Placental epithelial cell (primary cell): ENCODE results near the gene LYZL6. TPM values are rescaled to one million over a fixed set of nuclear protein-coding genes. Genes with fewer than 3 reads are reported as not detected.

Source experiments
- small RNA-seq: library from RNA; depleted of rRNA; stranded (forward); fragments of <200 nt; gene quantifications from one replicate; pipeline ENCODE3, GENCODE V24; 2012
- total RNA-seq: library from RNA; depleted of rRNA; stranded (reverse); fragments of >200 nt; gene quantifications from 2 replicates; pipeline ENCODE4 v1.2.3, GENCODE V29; 2012

LYZL6 gene
- total RNA-seq, result not detected in 2 replicates

GRCh38 chr17:35943537-35943936, at the start of gene LYZL6:
LYZL6 (minus strand) TSS chr17:35943713; CDS start chr17:35939356, 4,357 bp downstream.

GRCh38 chr17:35986643-35987042, 43.1 kb upstream of the LYZL6 start, which contains the start of gene CCL14:
CCL14 (minus strand) TSS chr17:35986729; CDS start chr17:35986649, 80 bp downstream.

GRCh38 chr17:35981246-35981645, 37.7 kb upstream of the LYZL6 start, which contains the start of gene CCL16:
CCL16 (minus strand) TSS chr17:35981497; CDS start chr17:35981420, 77 bp downstream.

GRCh38 chr17:35930211-35931065, 13.1 kb downstream of the LYZL6 start, which contains the start of gene RDM1:
RDM1 (minus strand) TSS chr17:35930773; CDS start chr17:35930727, 46 bp downstream.

Small RNAs within 50 kb of the gene (small RNA-seq; reads per million reads assigned to genes)
- 691 reads per million, percentile 99 among the genes with 10 or more reads in this experiment for gene RF00100

Other genes starting within 250 kb of the LYZL6 start
- gene RASL10B, start 212.1 kb downstream of the LYZL6 start, total RNA-seq, result 0.39 and 0.65 TPM in 2 replicates
- not detected in 2 replicates for gene GAS2L2, start 190.5 kb downstream of the LYZL6 start, total RNA-seq
- not detected in 2 replicates for gene C17orf50, start 182.8 kb downstream of the LYZL6 start, total RNA-seq
- gene MMP28, start 148.1 kb downstream of the LYZL6 start, total RNA-seq, result 0.79 and 2.7 TPM in 2 replicates
- gene TAF15, start 134.2 kb downstream of the LYZL6 start, total RNA-seq, result 36.5 and 57.6 TPM in 2 replicates
- gene HEATR9, start 74.8 kb downstream of the LYZL6 start, total RNA-seq, result not detected in 2 replicates
- gene CCL5, start 63.4 kb downstream of the LYZL6 start, total RNA-seq, result not detected in 2 replicates
- under 0.01 and 0.43 TPM in 2 replicates for gene RDM1, start 12.9 kb downstream of the LYZL6 start, total RNA-seq
- gene CCL16, start 37.8 kb upstream of the LYZL6 start, total RNA-seq, result not detected in 2 replicates
- gene CCL14, start 43.0 kb upstream of the LYZL6 start, total RNA-seq, result not detected in 2 replicates
- gene CCL15, start 57.8 kb upstream of the LYZL6 start, total RNA-seq, result not detected in 2 replicates
- not detected in 2 replicates for gene CCL23, start 74.3 kb upstream of the LYZL6 start, total RNA-seq
- gene CCL18, start 120.6 kb upstream of the LYZL6 start, total RNA-seq, result not detected in 2 replicates
- gene CCL3, start 146.4 kb upstream of the LYZL6 start, total RNA-seq, result not detected in 2 replicates
- not detected in 2 replicates for gene CCL4, start 160.1 kb upstream of the LYZL6 start, total RNA-seq
- 1.2 and 5.9 TPM in 2 replicates for gene TBC1D3B, start 232.9 kb upstream of the LYZL6 start, total RNA-seq